Measurements from ENCODE around the gene SSBP3.

SSBP3 gene

DNA sequence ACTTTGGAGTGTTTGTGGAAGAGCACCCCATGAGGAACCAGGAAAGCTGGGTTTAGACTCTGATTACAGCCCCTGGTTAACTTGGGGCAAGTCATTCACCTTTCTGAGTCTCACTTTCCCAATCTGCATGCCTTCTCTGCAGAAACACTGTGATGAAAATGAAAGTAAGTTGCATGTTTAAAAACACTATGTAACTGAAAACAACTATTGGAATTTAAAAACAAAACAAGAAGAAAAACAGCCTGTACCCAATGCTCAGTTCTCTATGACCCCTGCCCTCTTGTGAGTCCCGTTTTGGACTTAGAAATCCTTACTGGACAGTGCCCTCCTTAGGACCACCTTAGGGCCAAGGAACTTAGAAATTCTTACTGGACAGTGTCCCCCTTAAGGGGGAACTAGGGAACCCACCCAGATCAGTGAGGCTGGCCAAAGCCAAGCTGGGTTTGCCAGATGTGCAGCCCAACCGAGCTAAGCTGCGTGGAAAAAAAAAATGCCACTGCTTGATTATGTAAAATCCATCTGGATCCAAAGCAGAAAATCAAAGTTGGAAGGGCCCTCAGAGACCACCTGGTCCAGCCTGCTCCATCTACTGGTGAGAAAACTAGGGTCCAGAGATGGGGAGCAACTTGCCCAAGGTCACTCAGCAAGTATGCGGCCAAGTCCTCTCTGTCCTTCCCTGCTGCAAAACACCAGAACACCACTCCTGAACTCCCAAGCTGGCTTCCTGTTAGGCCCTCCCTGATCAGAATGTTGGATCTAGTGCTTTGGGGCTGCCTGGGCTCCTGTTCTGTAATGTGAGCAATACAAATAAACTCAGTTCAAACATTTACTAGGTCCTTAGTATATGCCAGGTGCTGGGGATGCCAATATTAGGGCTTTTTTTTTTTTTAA, 128.5 kb downstream of the SSBP3 start:
- no peaks in the 10 kb centered on the region for H3K27me3 ChIP-seq

DNA sequence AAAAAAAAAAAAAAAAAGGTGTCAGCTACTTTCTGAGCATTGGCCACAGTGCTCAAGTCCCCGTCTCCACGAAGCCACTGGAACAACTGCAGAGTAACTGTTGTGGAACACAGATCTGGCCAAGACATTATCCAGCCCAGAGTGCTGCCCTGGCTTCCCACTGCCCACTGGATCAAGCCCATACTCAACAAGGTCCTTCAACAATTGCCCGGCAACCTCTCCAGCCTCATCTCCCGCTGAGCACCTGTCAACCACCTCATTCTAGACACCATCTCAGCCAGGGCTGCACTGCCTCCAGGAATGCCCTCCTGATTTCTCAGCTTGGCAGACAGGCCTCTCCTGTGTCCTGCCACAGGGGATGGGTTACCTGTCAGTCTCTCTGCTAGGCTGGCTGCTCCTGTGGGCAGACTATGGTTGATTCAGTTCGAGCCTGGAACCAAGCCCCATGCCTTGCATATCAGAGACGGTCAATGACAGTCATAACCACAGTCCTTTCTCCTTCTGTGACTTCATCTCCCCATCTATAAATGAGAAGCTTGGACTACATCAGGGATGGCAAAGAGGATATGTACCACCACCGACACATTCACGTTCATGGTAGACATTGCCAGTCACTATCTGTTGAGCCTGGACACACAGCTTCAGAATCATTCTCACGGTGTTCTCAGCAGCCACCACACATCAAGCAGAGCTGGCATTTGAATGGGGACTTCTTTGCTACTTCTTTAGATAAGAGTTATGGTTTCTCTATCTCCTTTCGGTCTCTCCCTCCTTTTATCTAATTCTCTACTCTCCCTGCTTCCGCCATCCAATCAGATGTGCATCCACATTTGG, 129.4 kb downstream of the SSBP3 start:
- Histone ChIP-seq H3K4me2 (no peak overlapping the region), H3K4me1 (peaks cover 48% of the 10 kb centered on the region), H3K9ac (no peak overlapping the region), H4K20me1 (peaks cover 71% of the 10 kb centered on the region), H3K27ac (no peak overlapping the region), H3K27me3 (no peaks in the 10 kb centered on the region), H3K4me3 (no peak overlapping the region), H3K36me3 (peaks cover 59% of the 10 kb centered on the region), H3K9me3 (no peaks in the 10 kb centered on the region)
- TF ChIP-seq Cebpa-rat (IDR thresholded peaks at IDR 0.05) = no peak

More for the DNA sequence above, 128.5 kb downstream of the SSBP3 start:
- Histone ChIP-seq H3K36me3 (peaks cover 61% of the 10 kb centered on the region), H3K9me3 (no peaks in the 10 kb centered on the region), H3K9ac (no peak overlapping the region), H3K4me3 (no peak overlapping the region), H3K4me1 (peaks cover 46% of the 10 kb centered on the region), H3K4me2 (no peak overlapping the region), H4K20me1 (peaks cover 73% of the 10 kb centered on the region), H3K27ac (no peak overlapping the region)
- TF ChIP-seq Cebpa-rat (IDR thresholded peaks at IDR 0.05) = no peak

DNA sequence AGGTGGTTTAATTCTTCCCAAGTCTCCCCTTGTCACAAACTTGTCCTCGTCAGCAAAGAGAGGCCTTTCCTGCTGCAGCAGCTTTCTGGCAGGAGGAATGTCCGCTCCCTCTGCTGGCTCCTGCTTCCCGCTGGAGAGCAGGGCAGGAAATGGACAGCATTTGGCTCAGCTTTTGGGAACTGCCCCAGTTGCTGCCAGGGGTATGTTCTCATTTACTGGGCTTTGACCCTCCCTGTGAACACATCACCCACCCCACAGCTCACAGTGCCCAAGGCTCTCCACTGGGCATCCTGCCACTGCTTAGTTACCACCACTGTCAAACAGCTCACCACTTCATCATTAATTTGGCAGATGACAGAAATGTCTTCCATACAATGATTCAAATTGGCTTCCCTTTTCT, 130.8 kb downstream of the SSBP3 start:
- Histone ChIP-seq H3K36me3 (peaks cover 60% of the 10 kb centered on the region), H3K4me1 (peaks cover 36% of the 10 kb centered on the region), H3K4me3 (no peak overlapping the region), H3K27ac (0 out of 2 replicates have a peak overlapping the region, but pooled peaks have one; percentile 44), H4K20me1 (peaks cover 78% of the 10 kb centered on the region), H3K27me3 (no peaks in the 10 kb centered on the region), H3K4me2 (0 out of 2 replicates have a peak overlapping the region, but pooled peaks have one; percentile 1), H3K9ac (0 out of 2 replicates have a peak overlapping the region, but pooled peaks have one; percentile 24), H3K9me3 (no peaks in the 10 kb centered on the region)
- no peak for TF ChIP-seq Cebpa-rat (IDR thresholded peaks at IDR 0.05)

DNA sequence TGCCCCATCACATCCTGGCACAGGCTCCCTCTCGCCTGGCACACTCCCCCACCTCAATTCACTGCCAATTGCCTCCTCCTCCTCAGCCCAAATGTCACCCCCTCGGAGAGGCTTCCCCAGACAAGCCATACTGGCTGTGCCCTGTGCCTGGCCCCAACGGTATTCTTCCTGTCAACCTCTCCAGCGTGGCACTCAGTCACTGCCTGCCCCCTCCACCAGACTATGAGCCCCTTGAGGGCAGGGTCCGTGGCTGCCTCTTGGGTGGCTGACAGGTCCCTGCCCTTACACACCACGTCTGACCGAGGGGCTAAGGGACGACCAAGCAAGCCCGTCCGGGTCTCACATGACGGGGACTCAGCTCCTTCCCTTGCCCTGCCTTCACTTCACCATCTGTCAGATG, 131.3 kb downstream of the SSBP3 start:
- H3K4me2 ChIP-seq = 0 out of 2 replicates have a peak overlapping the region, but pooled peaks have one; percentile 1
- H3K36me3 ChIP-seq = peaks cover 60% of the 10 kb centered on the region
- peaks cover 82% of the 10 kb centered on the region for H4K20me1 ChIP-seq
- H3K27me3 ChIP-seq = no peaks in the 10 kb centered on the region
- H3K27ac ChIP-seq = peak overlapping the region; percentile 44
- 0 out of 2 replicates have a peak overlapping the region, but pooled peaks have one; percentile 24 for H3K9ac ChIP-seq
- H3K4me1 ChIP-seq = peaks cover 36% of the 10 kb centered on the region
- TF ChIP-seq Cebpa-rat (IDR thresholded peaks at IDR 0.05) = no peak
- H3K9me3 ChIP-seq = no peaks in the 10 kb centered on the region
- H3K4me3 ChIP-seq = no peak overlapping the region

DNA sequence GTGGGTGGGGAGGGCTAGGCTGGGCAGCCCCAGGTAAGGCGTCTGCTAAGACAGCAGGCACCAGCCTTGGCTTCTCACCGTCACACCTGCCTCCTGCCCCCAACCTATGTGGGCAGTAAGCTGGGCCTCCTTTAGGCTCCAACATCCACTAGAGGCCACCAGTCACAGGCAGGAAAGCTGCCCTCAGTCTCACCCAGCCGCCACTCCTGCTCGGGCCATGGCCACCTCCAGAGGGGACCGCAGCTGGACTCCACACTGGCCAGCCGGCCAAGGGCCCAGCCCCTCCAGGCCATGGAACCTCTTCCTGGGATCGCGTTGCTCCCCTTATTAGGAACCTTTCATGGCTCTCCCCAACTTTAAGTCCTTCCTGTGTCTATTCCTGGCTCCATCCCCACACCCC, 131.7 kb downstream of the SSBP3 start:
- H3K9me3 ChIP-seq = no peaks in the 10 kb centered on the region
- no peak for TF ChIP-seq Cebpa-rat (IDR thresholded peaks at IDR 0.05)
- H3K27me3 ChIP-seq = no peaks in the 10 kb centered on the region
- peak overlapping the region; percentile 44 for H3K27ac ChIP-seq
- H3K9ac ChIP-seq = 0 out of 2 replicates have a peak overlapping the region, but pooled peaks have one; percentile 24
- no peak overlapping the region for H3K4me3 ChIP-seq
- H4K20me1 ChIP-seq = peaks cover 87% of the 10 kb centered on the region
- 0 out of 2 replicates have a peak overlapping the region, but pooled peaks have one; percentile 1 for H3K4me2 ChIP-seq
- peaks cover 36% of the 10 kb centered on the region for H3K4me1 ChIP-seq
- peaks cover 60% of the 10 kb centered on the region for H3K36me3 ChIP-seq

DNA sequence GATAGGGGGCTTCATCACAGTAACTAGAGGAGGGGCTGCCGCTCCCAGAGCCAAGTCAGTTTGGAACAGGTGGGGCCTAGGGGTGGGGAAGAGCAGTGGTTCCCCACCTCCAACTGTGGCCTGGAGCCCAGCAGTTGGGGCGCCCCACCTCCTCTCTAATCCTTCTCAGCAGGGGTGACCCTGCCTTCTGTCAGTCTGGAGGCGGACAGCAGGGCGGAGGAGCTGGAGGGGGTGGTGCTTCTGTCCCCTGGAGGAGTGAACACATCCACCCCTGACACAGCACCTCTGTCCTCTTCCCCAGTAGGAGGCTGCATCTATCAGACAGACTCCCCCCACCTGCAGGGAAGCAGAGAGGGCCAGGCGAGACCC, 132.4 kb downstream of the SSBP3 start:
- Histone ChIP-seq H3K36me3 (peaks cover 60% of the 10 kb centered on the region), H3K4me1 (peaks cover 36% of the 10 kb centered on the region), H4K20me1 (peaks cover 90% of the 10 kb centered on the region), H3K9ac (peak overlapping the region; percentile 64), H3K4me2 (peak overlapping the region; percentile 78), H3K9me3 (no peaks in the 10 kb centered on the region), H3K27me3 (no peaks in the 10 kb centered on the region), H3K27ac (peak overlapping the region; percentile 71), H3K4me3 (no peak overlapping the region)
- TF ChIP-seq Cebpa-rat (IDR thresholded peaks at IDR 0.05) = no peak

DNA sequence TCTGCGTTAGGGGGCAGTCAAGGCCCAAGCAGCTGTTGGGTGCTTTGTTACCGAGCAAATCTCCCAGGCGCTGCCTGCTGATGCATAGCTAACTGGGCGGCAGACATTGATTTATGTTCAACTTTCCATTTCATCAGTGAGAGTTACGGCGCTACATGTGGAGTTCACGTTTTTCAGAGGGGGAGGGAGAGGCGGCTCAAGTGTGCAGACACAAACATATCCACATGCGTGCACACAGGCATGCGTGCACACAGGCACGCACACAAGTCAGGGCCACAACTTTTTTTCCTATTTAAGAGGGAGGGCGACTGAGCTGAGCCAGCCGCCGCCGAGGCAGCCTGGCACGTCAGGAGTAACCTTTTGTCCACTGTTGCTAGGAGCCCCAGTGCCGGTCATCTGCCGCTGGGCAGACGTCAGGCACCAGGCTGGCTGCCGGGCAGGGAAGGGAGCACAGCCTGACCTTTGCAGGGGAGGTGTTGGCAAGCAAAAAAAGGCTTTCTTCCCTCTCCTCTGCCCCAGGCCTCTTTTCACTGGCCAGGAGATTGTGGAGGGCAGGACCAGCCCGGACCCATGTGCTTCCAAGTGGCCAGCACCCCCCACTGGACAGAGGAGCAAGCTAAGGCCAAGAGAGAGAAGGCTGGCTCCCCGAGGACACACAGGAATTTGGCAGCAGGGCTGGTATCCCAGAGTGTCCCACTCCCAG, 133.0 kb downstream of the SSBP3 start:
- Histone ChIP-seq H3K9ac (peak overlapping the region; percentile 64), H3K9me3 (no peaks in the 10 kb centered on the region), H3K27me3 (no peaks in the 10 kb centered on the region), H4K20me1 (peaks cover 90% of the 10 kb centered on the region), H3K4me3 (no peak overlapping the region), H3K4me2 (peak overlapping the region; percentile 78), H3K4me1 (peaks cover 36% of the 10 kb centered on the region), H3K27ac (peak overlapping the region; percentile 71), H3K36me3 (peaks cover 60% of the 10 kb centered on the region)
- no peak for TF ChIP-seq Cebpa-rat (IDR thresholded peaks at IDR 0.05)

DNA sequence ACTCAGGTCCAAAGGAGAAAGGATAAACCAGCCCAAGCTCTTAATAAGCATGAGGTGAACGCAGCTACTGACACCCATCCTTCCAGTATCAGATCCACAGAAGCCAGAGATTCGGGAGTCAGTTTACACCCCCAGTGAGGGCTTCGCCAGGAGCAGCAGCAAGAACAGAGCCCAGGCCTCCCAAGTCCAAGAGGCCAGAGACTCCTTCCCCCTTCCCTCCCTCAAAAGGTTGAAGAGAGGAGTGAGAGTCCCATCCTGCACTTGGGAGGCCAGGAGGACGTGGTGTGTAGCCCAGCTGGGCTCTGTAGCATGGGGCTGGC, 133.5 kb downstream of the SSBP3 start:
- Histone ChIP-seq H3K9ac (no peak overlapping the region), H3K4me1 (peaks cover 32% of the 10 kb centered on the region), H3K27ac (peak overlapping the region; percentile 71; the same call in 1 of the 2 replicates), H3K27me3 (no peaks in the 10 kb centered on the region), H4K20me1 (peaks cover 90% of the 10 kb centered on the region), H3K4me3 (no peak overlapping the region), H3K9me3 (no peaks in the 10 kb centered on the region), H3K36me3 (peaks cover 60% of the 10 kb centered on the region), H3K4me2 (peak overlapping the region; percentile 78)
- TF ChIP-seq Cebpa-rat (IDR thresholded peaks at IDR 0.05) = no peak

DNA sequence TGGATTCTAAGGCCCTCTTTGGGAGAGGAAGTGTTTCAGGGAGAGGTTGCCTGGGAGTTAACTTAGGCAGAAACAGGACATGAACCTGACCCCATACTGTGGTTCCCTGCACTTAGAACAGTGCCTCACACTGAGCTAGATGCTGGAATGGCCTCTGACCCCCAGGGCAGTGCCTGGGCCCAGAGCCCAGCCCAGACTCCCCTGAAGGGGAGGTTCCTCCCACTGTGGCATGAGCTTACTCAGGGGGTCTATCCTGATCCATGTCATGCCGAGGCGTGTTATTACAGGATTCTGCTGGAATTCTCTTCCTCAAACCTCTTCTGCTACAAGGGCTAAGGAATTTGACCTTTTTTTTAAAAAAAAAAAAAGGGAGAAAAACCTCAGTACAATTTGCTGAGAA, 134.1 kb downstream of the SSBP3 start:
- H3K9ac ChIP-seq = no peak overlapping the region
- H3K27me3 ChIP-seq = no peaks in the 10 kb centered on the region
- peaks cover 30% of the 10 kb centered on the region for H3K4me1 ChIP-seq
- H3K9me3 ChIP-seq = no peaks in the 10 kb centered on the region
- H3K4me2 ChIP-seq = no peak overlapping the region
- TF ChIP-seq Cebpa-rat (IDR thresholded peaks at IDR 0.05) = no peak
- H3K27ac ChIP-seq = 0 out of 2 replicates have a peak overlapping the region, but pooled peaks have one; percentile 19
- H3K4me3 ChIP-seq = no peak overlapping the region
- H3K36me3 ChIP-seq = peaks cover 61% of the 10 kb centered on the region
- peaks cover 93% of the 10 kb centered on the region for H4K20me1 ChIP-seq
